OCI-M2 (cell line): ENCODE measurements around the gene FHL2.

Experiments
- DNase-seq: peaks from one replicate; lab custom pipeline; 2025; ENCODE audit not compliant: unreplicated experiment; lab: John Stamatoyannopoulos, UW

FHL2 gene, protein sequence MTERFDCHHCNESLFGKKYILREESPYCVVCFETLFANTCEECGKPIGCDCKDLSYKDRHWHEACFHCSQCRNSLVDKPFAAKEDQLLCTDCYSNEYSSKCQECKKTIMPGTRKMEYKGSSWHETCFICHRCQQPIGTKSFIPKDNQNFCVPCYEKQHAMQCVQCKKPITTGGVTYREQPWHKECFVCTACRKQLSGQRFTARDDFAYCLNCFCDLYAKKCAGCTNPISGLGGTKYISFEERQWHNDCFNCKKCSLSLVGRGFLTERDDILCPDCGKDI

DNA sequence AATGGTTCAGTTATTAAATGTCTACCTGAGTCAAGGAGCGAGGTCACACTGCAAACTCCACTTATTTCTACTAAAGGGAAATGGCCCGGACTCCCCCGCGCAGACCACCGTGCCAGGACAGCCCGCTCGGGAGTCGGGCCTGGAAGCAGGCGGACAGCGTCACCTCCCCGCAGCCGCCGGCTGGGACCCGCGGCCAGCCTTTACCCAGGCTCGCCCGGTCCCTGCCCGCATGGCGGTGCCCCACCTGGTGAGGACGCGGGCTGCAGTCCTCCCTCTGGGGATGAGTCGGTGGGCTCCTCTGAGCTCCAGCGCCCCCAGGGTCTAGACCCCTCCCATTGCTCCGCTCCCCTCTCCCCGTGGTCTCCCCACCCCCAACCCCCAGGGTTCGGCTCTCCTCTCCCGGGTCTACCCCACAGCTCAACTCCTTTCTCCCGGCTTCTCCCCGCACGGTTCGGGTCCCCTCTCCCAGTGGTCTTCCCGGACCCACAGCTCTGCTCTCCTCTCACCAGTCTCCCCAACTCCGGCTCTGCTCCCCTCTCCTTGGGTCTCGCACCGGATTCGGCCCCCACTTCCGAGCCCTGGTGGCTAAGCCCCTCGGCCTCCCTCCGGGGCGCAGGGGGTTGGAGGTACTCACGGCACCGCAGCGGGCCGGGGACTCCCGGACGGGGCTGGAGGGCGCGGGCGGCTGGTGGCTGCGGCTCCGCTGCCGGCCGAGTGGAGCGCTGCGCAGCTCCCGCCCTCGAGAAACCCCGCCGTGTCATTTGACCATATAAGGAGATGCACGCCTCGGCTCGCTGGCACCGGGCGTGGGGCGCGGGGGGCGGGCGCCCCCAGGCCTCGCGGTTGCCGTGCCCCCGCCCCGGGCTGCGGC is at the start of gene FHL2:
FHL2 (minus strand) TSS at position 716 of the 871 bp plus-strand sequence. CDS start 12,535 bp downstream, outside the sequence.
- no peak for DNase-seq

DNA sequence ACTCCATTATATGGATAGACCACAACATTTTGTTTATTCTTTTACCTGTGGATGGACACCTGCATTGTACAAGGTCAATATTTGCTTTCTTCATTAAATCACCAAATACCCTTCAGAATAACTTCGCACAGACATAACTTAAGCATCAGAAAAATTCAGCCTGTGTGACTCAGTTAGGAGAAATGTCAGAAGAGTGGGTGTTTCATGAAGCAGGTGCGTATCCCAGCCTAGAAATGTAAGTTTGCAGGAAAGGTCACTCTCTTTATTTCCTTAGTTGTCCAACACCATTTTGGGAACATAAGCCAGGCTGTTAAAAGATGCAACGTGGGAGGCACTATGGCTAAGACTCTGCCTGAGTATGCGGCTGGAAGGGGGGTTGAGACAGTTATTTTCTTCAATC is 48.6 kb upstream of the FHL2 start:
- no peak for DNase-seq

DNA sequence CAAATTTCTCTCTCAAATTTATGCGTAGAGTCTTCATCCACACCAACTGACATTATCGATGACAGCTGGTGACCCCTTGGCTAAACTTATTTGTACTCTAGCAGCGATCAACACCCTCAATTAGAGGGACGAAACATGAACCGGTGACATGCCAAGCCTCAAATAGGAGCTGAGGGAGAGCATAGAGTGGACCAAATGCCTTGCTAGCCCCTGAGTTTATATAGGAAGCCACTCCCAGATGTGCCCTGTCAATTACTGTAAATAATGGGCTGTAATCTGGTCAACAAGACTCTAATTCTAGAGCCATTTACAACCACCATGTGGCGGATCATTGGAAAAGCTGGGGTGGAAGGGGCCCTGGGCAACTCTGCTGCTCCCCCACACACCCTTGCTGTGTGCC is 47.6 kb upstream of the FHL2 start:
- DNase-seq, result no peak

DNA sequence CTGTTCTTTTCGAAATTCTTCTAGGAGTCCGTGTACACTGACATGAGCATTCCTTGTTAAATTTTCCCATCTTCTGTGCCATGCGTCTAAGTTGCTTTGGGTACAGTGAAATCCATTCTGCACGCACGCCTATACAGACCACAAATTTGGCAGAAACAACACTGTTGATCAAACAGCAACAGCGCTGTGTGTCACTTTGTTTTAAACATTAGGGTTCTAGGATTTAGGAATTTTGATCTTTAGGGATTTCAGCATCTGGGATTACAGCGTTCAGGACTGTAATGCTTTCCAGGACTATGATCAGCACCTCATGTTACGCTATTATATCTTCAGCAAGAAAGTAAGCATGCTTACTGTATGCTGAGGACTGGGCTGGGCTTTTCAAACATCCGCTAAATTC is 47.1 kb upstream of the FHL2 start:
- DNase-seq, result no peak

DNA sequence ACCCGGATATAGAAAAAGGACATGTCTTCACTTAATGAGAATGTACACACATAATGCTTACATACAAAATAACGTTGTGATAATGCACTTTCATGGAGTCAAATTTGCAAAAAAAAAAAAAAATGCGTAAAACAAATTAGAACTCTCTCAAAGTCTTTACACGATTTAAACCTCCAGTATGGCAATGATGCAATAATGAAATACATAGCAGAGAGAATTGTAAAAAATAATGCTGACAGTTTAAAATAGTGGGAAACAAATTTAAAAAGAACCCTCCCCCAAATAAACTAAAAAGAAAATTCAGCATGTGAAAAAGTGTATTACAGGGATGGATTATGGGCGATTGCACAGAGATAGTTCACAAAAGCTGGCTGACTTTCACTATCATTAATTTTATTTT is 46.6 kb upstream of the FHL2 start:
- no peak for DNase-seq

DNA sequence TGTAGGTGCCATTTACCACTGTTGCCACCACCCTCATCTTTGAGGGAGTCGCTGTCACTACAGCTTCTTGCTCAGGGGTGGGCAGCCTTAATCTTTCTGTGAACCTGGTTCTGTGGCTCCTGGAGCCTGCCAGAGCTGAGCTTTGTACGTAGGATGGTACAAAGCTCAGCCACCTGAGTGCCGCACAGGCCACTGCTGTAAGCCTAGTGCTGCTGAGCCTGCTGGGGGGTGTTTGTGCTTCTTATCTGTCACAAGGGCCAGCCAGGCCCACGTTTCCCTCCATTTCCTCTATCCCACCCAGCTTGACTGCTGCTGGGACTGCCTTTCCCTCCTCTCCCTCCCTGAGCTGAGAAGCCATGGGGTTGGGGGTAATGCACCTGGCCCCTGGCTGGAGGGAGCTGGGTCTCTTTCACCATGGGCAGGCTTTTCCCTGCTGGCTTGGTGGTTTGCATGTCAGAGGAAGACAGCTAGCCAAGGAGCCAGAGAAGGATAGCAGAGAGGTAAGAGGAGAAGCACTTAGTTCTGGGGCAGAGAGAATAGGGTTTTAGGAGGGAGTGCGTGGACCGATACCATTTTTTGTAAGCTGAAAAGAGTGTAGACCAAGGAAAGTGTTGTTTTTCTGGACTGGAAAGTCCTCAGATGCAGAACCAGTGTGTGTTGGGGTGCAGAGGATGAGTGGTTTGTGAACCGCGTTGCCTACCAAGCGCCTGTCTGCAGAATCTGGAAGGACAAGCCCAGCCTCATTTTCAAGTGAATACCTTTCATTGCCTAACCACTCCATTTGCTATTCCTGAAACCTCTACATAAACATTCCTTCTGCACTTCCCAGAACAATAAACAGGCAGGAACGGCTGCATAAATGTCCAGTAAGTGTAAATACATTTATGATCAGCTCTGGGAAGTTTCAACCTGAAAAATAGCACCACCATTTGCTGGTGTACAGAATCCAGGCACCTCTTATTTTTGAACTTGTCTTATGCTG is 45.1 kb upstream of the FHL2 start:
- no peak for DNase-seq

DNA sequence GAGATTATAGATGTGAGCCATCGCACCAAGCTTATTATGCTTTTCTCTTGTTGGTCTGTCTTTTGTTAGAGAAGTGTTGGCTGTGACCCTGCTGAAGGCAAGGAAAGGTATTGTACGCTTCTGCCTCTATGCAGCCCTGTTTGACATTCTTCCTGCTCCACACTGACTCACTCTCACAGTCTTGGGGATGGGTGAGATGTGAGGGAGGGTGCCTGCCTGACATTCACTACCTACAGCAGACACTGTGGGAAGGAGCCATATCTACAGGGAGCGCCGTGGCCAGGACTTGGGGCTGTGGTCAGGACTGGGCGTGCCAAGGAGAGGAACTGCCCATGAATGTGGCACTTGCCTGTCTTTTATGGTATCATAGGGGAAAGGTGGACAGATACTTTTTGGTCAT is 43.9 kb upstream of the FHL2 start:
- DNase-seq, result no peak

DNA sequence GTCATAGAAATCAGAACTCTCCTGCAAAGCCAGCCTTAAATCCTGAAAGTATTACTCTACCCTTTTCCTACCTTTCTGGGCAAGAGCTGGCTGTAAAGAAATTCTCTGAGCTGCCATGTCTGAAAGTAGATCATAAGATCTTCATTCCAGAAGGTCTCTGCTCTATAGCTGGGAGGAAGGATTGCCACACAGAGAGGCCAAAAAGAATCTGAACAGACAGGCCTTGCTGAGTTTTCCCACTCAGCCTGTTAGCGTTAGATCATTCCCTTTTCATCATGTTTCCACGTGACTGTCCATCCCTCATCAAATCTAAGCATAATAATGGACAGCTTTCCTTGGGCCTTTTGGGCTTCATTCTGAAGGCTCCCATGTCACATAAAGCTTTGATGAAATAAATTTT is 43.2 kb upstream of the FHL2 start:
- no peak for DNase-seq

DNA sequence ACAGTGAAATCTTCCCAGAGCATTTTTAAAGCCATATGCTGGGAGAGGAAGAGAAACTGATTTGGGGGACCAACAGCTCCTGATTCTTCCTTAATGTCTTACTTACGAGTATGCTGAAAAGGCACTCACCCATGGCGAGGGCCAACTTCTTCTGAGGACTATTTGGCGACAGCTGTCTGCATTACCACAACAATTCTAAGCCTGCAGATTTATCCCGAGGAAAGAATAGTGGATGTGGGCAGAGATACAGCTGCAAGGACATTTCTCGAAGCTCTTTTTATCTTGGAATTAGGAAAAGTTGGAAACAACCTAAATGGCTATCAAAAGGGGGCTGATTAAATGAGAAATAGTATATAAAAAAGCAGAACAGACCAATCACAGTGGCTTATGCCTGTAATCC is 40.3 kb upstream of the FHL2 start:
- DNase-seq, result no peak

DNA sequence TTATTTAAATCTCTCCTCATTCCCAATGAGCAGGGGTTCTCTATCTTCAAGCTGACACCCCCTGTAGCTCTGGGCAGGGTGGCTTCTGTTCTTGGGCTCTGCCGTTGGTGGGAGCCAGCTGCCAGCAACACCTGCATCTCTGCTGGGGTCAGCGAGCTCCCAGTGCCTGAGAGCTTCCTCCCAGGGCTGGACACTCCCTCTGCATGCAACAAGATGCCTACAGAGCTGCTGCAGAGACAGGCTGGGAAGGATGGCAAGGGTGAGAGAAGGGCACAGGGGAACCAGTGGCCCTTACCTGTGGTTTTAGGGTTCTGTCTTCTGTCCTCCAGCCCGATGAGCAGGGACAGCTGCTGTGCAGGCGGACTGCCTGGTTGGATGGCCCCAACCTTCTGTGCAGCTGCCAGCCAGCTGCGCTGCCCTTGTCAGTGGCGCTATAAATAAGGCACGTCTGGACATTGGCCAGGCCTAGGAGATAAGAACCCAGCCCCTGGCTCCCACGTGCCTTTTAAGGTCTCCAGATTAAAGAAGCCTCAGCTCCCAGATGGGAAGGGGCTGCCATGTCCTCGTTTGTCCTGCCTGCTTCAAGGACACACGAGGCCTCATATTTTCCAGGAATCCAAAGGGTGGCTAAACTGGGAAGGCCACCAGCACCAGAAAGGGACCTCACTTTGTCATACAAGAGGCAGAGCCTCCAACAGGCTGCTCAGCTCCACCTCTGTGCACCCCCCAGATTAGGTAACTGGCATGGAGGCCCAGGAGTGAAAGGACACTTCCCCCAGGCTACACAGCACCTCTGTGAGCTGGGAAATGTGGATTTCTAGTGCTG is 39.5 kb upstream of the FHL2 start:
- no peak for DNase-seq

DNA sequence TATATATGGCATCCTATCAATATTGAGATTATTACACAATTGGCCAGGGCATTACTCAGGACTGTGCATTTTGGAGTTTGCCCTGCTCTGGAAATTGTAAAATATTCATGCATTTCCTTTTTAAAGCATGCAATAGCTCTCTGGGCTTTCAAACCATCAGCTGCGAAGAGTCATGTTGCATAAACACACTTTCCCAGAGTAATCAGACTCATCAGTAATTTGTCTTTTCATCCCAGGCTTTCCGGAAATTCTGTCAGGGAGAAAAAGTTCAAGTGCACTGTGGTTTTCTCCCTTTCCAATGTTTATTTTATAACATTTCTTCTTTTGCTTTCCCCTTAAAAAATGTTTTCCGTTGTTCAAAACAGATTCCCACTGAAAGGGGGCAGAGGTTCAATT is 38.9 kb upstream of the FHL2 start:
- no peak for DNase-seq

DNA sequence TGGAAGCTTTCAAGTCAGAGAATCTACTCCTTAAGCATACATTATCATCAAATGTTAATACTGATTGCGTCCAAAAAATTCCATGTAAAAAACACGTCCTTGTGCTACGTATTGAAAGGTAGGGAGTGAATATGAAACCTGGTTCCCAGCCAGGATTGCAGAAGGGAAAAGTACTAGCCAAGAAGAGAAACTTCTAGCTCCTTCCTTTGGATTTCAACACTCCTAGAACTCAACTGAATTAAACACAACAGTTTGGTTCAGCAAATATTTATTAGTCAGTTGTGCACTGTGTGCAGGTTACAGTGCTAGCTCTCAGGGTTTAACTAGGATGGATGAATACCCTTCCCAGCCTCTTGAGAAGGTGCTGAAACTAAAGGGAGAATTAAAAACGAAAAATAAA is 33.9 kb upstream of the FHL2 start:
- DNase-seq, result no peak

DNA sequence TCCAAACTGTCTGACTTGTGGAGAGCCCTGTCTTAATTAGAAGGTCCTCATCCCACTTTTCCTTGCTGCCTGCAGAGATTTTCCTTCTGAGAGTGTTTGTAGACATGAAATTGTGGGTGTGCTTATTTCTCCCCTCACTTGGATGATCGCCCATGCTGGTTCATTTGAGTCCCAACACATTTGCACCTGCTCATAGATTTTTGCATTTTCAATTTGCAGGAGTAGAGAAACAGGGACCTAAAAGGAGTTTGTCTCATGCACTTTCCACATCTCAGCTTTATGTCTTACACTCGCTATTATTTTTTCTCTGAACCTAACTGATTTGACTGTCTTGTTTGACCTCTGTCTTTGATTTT is 33.2 kb upstream of the FHL2 start:
- DNase-seq, result no peak

DNA sequence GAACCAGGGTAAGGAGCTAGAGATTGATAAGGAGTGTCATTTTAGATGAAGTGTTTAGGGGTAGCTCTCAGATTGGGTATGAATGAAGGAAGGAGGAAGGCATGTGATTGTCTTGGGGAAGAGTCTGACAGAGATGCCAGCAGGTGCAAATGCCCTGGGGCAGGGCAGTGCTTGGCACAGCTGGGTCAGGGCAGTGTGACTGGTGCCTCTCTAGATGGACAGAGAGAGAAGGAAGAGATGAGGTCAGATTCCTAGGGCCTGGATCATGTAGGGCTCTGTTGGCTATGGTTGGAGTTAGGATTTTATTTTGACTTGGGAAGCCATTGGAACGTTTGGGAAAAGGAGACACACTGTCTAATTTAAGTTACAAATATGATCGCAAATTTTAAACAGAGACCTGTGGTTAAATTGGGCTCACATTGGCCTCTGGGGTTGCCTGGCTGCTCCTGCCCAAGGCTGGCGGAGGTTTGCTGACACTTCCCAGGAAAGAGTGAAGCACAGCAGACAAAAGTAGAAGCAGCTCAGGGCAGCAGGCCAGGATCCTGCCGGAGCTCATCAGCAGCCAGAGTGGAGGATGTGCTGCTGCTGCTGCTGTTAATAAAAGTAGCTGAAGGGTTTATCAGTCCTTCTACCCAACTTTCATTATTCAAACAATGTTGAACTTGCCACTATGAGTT is 32.7 kb upstream of the FHL2 start:
- no peak for DNase-seq

DNA sequence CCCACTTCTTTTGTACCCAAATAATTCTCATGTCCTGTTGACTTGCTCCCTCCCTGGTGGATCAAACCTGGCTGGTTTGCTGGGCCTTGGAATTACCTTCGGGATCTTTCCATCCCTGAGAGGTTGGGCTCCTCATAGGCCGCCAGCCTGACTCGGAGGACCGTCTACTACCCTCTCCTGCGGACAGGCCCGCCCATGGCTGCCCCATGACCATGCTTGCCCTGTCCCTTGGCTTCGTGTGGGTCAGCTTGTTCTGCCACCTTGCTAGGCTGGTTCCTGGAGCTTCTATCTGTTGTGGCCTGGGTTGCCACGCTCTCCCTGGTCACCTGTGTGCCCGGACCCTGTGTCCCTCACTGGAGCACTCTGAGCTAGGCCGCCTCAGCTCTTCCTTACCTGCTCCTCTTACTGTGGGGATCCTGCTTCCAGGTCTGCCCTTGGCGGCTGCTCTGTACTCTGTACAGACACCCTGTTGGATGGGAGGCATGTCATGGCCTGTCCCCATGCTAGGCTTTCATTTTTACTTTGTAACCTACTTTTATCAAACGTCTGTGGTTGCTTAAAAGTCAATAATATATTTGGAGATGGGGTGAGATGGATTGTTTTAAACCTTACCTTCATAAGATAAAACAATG is 29.7 kb upstream of the FHL2 start:
- DNase-seq, result no peak

DNA sequence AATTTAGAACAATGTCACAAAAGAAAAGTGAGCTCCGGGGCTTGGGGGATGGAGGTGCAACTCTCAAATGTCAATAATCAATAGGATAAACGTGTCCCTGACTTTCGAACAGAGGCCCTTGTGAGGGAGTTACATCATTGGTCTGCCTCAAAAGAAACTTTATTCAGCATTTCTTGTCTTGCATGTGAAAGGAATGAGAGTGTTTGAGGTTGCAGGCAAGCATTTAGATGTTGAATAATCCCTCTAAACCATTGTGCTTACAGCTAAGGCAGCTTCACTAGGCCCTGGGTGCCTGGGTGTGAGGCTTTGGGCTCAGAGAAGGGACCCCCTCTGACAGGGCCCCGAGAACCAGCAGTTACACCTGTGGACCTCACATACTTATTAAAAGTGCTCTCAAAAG is 28.6 kb upstream of the FHL2 start:
- DNase-seq, result no peak

DNA sequence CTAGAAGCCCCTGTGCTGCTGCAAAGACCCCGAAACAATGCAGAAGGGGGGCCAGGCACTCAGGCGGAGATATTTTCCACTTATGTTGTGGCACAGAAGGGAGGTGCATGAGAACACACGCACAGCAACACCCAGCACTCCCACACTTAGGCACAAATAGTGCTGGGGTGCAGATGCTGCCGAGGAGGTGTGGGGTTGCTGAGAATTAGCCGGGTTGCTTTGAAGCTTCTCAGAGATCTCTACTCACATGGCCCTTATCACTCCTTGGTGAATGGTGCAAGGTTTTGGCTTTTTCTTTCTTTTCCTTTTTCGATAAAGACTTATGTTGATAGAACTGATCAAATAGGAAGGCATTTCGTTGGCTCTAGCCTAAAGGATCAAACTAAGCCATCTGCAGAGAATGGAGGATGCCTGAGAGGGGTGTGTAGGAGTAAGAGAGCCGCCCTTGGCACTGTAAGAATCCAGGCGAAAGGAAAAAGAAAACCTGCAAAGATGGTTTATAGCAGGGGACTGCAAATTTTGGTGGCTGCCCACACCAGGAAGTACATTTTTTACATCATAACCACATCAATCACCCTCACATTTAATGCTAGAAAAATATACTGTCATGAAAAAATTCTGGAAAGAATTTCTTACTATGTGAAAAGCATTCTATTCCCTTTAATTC is 27.9 kb upstream of the FHL2 start:
- DNase-seq, result no peak

DNA sequence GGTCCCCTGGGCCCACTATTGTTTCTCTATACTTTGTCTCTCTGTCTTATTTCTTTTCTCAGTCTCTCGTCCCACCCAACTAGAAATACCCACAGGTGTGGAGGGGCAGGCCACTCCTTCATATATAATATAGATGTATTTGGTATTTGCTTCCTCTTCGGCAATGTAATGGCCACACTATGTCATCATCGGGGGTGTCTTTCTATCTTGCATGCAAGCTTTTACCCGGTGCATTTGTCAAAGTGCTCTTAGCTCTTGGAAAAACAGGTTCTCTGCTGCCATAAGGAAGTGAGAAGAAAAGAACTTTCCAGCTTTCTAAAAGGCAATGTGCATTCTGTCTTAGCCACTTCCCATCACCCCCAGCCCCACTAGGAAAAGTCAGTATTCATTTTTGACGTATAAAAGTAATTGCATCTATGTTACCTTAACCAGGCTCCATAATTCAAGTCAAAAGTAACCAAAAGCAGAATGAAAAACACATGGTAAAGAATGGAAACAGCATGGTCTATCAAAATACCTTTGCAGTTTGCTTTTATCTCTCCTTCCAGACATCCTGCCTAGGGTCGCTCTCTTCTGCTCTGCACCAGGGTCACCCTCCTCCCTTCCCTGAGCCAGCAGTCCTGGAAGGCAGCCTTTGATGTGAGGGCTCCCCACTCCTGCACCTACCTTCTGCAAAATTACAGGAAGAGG is 27.2 kb upstream of the FHL2 start:
- DNase-seq, result no peak
